ENCODE results near the gene VAV2. TPM values are rescaled to one million over a fixed set of nuclear protein-coding genes. Genes with fewer than 3 reads are reported as not detected.

The VAV2 gene
- total RNA-seq, 2 experiments from 2014 or later: 11.0 to 27.8 TPM

GRCh38 chr9:133880851-133881661 lies 111.1 kb downstream of the VAV2 start:
- BruUV-seq (replicated peaks): no TSS peak
- no peak for TF ChIP-seq CTCF (conservative IDR thresholded peaks at IDR 0.05; ENCODE audit: low read length)
- intact Hi-C loops (cut with micrococcal nuclease; ENCODE audit: unreplicated experiment): no loop called here
- no peak for DNase-seq (ENCODE audit: low spot score)
- no peaks in the 10 kb centered on the region for H3K9me3 ChIP-seq (ENCODE audit: low read length)
- H3K9me2 ChIP-seq (ENCODE audit: insufficient read depth, low read length): no peaks in the 10 kb centered on the region
- H2AFZ ChIP-seq (ENCODE audit: low read length): no peak overlapping the region
- H3K4me1 ChIP-seq (ENCODE audit: insufficient read depth, low read length, poor library complexity, severe bottlenecking): no peaks in the 10 kb centered on the region
- H3K4me3 ChIP-seq (ENCODE audit: low read depth, low read length, poor library complexity, severe bottlenecking): no peak overlapping the region
- H3K79me2 ChIP-seq (ENCODE audit: insufficient read depth, low read depth, low read length): no peaks in the 10 kb centered on the region
- H3K4me2 ChIP-seq (ENCODE audit: low read length): no peak overlapping the region
- POLR2A ChIA-PET: no interaction called here
- no peaks in the 10 kb centered on the region; the same call in 1 of the 2 replicates for H4K20me1 ChIP-seq (ENCODE audit: insufficient read depth, low read length)
- H3K36me3 ChIP-seq (ENCODE audit: insufficient read depth, low read length): no peaks in the 10 kb centered on the region
- CTCF ChIA-PET (ENCODE audit: unreplicated experiment): no interaction called here
- H3K27ac ChIP-seq (ENCODE audit: low read depth, low read length, poor library complexity, severe bottlenecking): no peak overlapping the region

GRCh38 chr9:133880136-133880535 lies 112.0 kb downstream of the VAV2 start:
- Histone ChIP-seq H3K79me2 (ENCODE audit: insufficient read depth, low read depth, low read length) (no peaks in the 10 kb centered on the region), H3K4me1 (ENCODE audit: insufficient read depth, low read length, poor library complexity, severe bottlenecking) (no peaks in the 10 kb centered on the region), H3K4me3 (ENCODE audit: low read depth, low read length, poor library complexity, severe bottlenecking) (no peak overlapping the region), H3K27ac (ENCODE audit: low read depth, low read length, poor library complexity, severe bottlenecking) (no peak overlapping the region), H2AFZ (ENCODE audit: low read length) (no peak overlapping the region), H3K4me2 (ENCODE audit: low read length) (no peak overlapping the region), H3K9me2 (ENCODE audit: insufficient read depth, low read length) (no peaks in the 10 kb centered on the region), H3K9me3 (ENCODE audit: low read length) (no peaks in the 10 kb centered on the region), H3K36me3 (ENCODE audit: insufficient read depth, low read length) (no peaks in the 10 kb centered on the region), H4K20me1 (ENCODE audit: insufficient read depth, low read length) (no peaks in the 10 kb centered on the region; the same call in 1 of the 2 replicates)
- intact Hi-C loops (cut with micrococcal nuclease; ENCODE audit: unreplicated experiment): no loop called here
- ChIA-PET POLR2A (interaction anchor here (0.6 kb wide), 1 partner anchor 81 kb away, joined by 3 read pairs; no protein-coding TSS in a partner anchor), CTCF (ENCODE audit: unreplicated experiment) (no interaction called here)
- no peak for TF ChIP-seq EZH2phosphoT487 (IDR thresholded peaks at IDR 0.05; ENCODE audit: borderline replicate concordance, low read depth, low read length)
- no peak for TF ChIP-seq CTCF (conservative IDR thresholded peaks at IDR 0.05; ENCODE audit: low read length)
- BruUV-seq (replicated peaks): no TSS peak
- no peak for DNase-seq (ENCODE audit: low spot score)

- CTCF ChIA-PET (ENCODE audit: unreplicated experiment): no interaction called here
- H3K79me2 ChIP-seq (ENCODE audit: insufficient read depth, low read depth, low read length): no peaks in the 10 kb centered on the region
Observed at GRCh38 chr9:133879615-133880014, 112.5 kb downstream of the VAV2 start.

More at GRCh38 chr9:133879615-133880014, 112.5 kb downstream of the VAV2 start:
- Histone ChIP-seq H4K20me1 (ENCODE audit: insufficient read depth, low read length) (no peaks in the 10 kb centered on the region; the same call in 1 of the 2 replicates), H3K4me3 (ENCODE audit: low read depth, low read length, poor library complexity, severe bottlenecking) (no peak overlapping the region), H3K27ac (ENCODE audit: low read depth, low read length, poor library complexity, severe bottlenecking) (no peak overlapping the region), H3K4me2 (ENCODE audit: low read length) (no peak overlapping the region), H3K9me2 (ENCODE audit: insufficient read depth, low read length) (no peaks in the 10 kb centered on the region), H3K4me1 (ENCODE audit: insufficient read depth, low read length, poor library complexity, severe bottlenecking) (no peaks in the 10 kb centered on the region), H3K36me3 (ENCODE audit: insufficient read depth, low read length) (no peaks in the 10 kb centered on the region), H3K9me3 (ENCODE audit: low read length) (no peaks in the 10 kb centered on the region), H2AFZ (ENCODE audit: low read length) (no peak overlapping the region)
- POLR2A ChIA-PET: interaction anchor here (0.6 kb wide), 1 partner anchor 81 kb away, joined by 3 read pairs; no protein-coding TSS in a partner anchor
- TF ChIP-seq CTCF (conservative IDR thresholded peaks at IDR 0.05; ENCODE audit: low read length) (no peak), EZH2phosphoT487 (IDR thresholded peaks at IDR 0.05; ENCODE audit: borderline replicate concordance, low read depth, low read length) (no peak)
- BruUV-seq (replicated peaks): no TSS peak
- intact Hi-C loops (cut with micrococcal nuclease; ENCODE audit: unreplicated experiment): loop anchor here (5.0 kb wide), 1 partner anchor 113 kb away; the partner anchor contains the start of gene VAV2
- DNase-seq (ENCODE audit: low spot score): no peak
